ENCODE measurements around the gene STK25. TPM values are rescaled to one million over a fixed set of nuclear protein-coding genes. Genes with fewer than 3 reads are reported as not detected.

The STK25 gene
- total RNA-seq, 1 donor from 2014 or later, result 211 TPM

DNA sequence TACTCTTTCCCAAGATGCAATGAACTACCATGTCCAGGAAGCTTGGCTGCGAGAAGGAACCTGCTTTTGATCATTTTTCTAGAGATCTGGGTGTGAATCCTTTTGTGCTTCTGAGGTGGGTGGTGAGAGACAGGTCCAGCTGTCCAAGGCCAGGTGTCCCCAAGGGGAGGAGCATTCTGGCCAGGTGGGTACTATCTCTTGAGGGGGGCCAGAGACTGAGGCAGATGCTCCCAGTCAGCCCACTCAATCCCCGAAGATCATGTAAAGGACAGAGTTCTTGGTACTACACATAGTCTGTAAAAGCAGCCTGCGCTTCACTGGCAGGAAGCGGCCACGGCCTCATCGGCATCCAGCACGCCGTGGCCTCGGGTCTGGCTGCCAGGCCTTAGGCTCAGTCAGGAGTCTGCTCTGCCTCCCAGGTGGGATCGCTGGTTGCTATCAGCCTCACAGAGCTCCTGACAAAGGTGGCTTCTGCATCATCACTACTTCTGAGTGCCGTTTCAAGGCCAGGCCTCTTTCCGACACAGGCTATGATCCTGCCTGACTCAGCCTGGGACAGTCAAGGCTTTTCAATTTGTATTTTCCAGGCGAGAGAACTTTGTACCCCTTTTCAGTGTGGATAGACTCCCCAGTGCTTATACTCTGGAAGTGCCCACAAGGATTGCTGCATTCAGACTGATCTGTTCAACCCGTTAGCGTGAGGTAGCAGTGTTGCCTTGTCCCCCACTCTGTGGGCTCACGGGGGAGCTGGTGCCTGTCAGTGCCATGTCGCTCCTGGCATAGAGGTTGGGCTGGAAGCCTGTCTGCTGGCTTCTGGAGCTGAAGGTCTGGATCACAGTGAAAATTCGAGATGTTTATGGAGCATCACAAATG, 29.1 kb downstream of the STK25 start:
- Mint-ChIP-seq H3K27me3 (ENCODE audit: low read depth, unreplicated experiment) (peaks cover 5% of the 10 kb centered on the region), H3K4me3 (ENCODE audit: unreplicated experiment) (no peak overlapping the region), H3K9me3 (ENCODE audit: unreplicated experiment) (no peaks in the 10 kb centered on the region), H3K36me3 (ENCODE audit: low read depth, unreplicated experiment) (peaks cover 18% of the 10 kb centered on the region), H3K27ac (ENCODE audit: unreplicated experiment) (no peak overlapping the region), H3K4me1 (ENCODE audit: low read depth, unreplicated experiment) (peaks cover 2% of the 10 kb centered on the region)
- TF ChIP-seq EZH2 (IDR thresholded peaks at IDR 0.05; ENCODE audit: insufficient read depth, low read length), result no peak
- TF ChIP-seq, protein P1, sequence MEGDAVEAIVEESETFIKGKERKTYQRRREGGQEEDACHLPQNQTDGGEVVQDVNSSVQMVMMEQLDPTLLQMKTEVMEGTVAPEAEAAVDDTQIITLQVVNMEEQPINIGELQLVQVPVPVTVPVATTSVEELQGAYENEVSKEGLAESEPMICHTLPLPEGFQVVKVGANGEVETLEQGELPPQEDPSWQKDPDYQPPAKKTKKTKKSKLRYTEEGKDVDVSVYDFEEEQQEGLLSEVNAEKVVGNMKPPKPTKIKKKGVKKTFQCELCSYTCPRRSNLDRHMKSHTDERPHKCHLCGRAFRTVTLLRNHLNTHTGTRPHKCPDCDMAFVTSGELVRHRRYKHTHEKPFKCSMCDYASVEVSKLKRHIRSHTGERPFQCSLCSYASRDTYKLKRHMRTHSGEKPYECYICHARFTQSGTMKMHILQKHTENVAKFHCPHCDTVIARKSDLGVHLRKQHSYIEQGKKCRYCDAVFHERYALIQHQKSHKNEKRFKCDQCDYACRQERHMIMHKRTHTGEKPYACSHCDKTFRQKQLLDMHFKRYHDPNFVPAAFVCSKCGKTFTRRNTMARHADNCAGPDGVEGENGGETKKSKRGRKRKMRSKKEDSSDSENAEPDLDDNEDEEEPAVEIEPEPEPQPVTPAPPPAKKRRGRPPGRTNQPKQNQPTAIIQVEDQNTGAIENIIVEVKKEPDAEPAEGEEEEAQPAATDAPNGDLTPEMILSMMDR (IDR thresholded peaks at IDR 0.05; ENCODE audit: insufficient read depth, low read depth, low read length), result no peak
- no peak for DNase-seq (ENCODE audit: low read depth)
- Histone ChIP-seq H3K4me2 (ENCODE audit: low read length) (no peak overlapping the region), H3K27ac (ENCODE audit: low read depth, low read length) (no peak overlapping the region), H3K27me3 (ENCODE audit: insufficient read depth, low read length) (no peaks in the 10 kb centered on the region), H3K79me2 (ENCODE audit: insufficient read depth, low read length) (no peaks in the 10 kb centered on the region), H3K4me1 (ENCODE audit: insufficient read depth, low read length) (no peaks in the 10 kb centered on the region), H3K9ac (ENCODE audit: low read length) (no peak overlapping the region), H3K4me3 (ENCODE audit: insufficient read depth, low read depth, low read length) (no peak overlapping the region), H2AFZ (ENCODE audit: low read depth, low read length) (no peak overlapping the region), H3K9me3 (ENCODE audit: insufficient read depth, low read depth, low read length) (no peaks in the 10 kb centered on the region), H3K36me3 (ENCODE audit: insufficient read depth, low read length) (no peaks in the 10 kb centered on the region), H4K20me1 (ENCODE audit: insufficient read depth, low read length) (no peaks in the 10 kb centered on the region)
- FAIRE-seq, result no peak

DNA sequence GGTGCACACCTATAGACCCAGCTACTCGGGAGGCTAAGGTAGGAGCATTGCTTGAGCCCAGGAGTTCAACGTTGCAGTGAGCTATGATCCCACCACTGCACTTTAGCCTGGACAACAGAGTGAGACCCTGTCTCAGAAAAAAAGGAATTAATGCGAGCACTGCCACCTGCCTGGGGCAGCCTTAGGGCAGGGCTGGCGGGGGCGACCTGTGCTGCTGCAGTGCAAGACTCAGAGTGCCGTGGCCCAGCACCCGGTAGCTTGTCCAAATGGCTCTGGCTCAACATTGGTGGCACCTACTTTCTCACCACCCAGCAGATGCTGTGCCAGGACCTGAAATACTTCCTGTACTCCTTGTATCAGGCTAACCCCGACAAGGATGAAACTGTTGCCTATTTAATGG, 30.2 kb downstream of the STK25 start:
- peaks cover 9% of the 10 kb centered on the region for H3K27me3 Mint-ChIP-seq (ENCODE audit: low read depth, unreplicated experiment)
- peaks cover 19% of the 10 kb centered on the region for H3K36me3 Mint-ChIP-seq (ENCODE audit: low read depth, unreplicated experiment)
- H3K36me3 ChIP-seq (ENCODE audit: insufficient read depth, low read length), result no peaks in the 10 kb centered on the region
- TF ChIP-seq, protein P1 (IDR thresholded peaks at IDR 0.05; ENCODE audit: insufficient read depth, low read depth, low read length), result no peak
- TF ChIP-seq EZH2 (IDR thresholded peaks at IDR 0.05; ENCODE audit: insufficient read depth, low read length), result no peak
- H3K27me3 ChIP-seq (ENCODE audit: insufficient read depth, low read length), result no peaks in the 10 kb centered on the region
- H4K20me1 ChIP-seq (ENCODE audit: insufficient read depth, low read length), result no peaks in the 10 kb centered on the region
- H3K9me3 Mint-ChIP-seq (ENCODE audit: unreplicated experiment), result no peaks in the 10 kb centered on the region
- H3K4me3 ChIP-seq (ENCODE audit: insufficient read depth, low read depth, low read length), result no peak overlapping the region
- H3K4me3 Mint-ChIP-seq (ENCODE audit: unreplicated experiment), result no peak overlapping the region
- no peak for DNase-seq (ENCODE audit: low read depth)
- H3K79me2 ChIP-seq (ENCODE audit: insufficient read depth, low read length), result no peaks in the 10 kb centered on the region
- no peak overlapping the region for H2AFZ ChIP-seq (ENCODE audit: low read depth, low read length)
- no peak for FAIRE-seq
- no peaks in the 10 kb centered on the region for H3K4me1 ChIP-seq (ENCODE audit: insufficient read depth, low read length)
- no peak overlapping the region for H3K27ac Mint-ChIP-seq (ENCODE audit: unreplicated experiment)
- no peaks in the 10 kb centered on the region for H3K9me3 ChIP-seq (ENCODE audit: insufficient read depth, low read depth, low read length)
- H3K4me1 Mint-ChIP-seq (ENCODE audit: low read depth, unreplicated experiment), result no peaks in the 10 kb centered on the region
- no peak overlapping the region for H3K4me2 ChIP-seq (ENCODE audit: low read length)
- no peak overlapping the region for H3K9ac ChIP-seq (ENCODE audit: low read length)
- no peak overlapping the region for H3K27ac ChIP-seq (ENCODE audit: low read depth, low read length)

DNA sequence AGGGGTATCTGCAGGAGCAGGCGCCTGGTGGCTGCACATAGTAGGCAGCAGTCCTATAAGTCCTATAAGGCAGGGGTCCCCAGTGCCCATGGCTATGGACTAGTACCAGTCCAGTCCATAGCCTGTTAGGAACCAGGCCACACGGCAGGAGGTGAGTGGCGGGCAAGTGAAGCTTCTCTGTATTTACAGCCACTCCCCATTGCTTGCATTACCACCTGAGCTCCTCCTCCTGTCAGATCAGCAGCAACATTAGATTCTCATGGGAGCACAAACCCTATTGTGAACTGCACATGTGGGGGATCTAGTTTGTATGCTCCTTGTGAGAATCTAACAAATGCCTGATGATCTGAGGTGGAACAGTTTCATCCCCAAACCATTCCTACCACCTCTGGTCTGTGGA, 33.1 kb downstream of the STK25 start:
- Mint-ChIP-seq H3K36me3 (ENCODE audit: low read depth, unreplicated experiment) (peaks cover 43% of the 10 kb centered on the region), H3K4me1 (ENCODE audit: low read depth, unreplicated experiment) (no peaks in the 10 kb centered on the region), H3K27me3 (ENCODE audit: low read depth, unreplicated experiment) (peaks cover 27% of the 10 kb centered on the region), H3K4me3 (ENCODE audit: unreplicated experiment) (no peak overlapping the region), H3K9me3 (ENCODE audit: unreplicated experiment) (peaks cover 12% of the 10 kb centered on the region), H3K27ac (ENCODE audit: unreplicated experiment) (no peak overlapping the region)
- no peaks in the 10 kb centered on the region for H3K79me2 ChIP-seq (ENCODE audit: insufficient read depth, low read length)
- no peaks in the 10 kb centered on the region for H3K36me3 ChIP-seq (ENCODE audit: insufficient read depth, low read length)
- TF ChIP-seq EZH2 (IDR thresholded peaks at IDR 0.05; ENCODE audit: insufficient read depth, low read length), result no peak
- TF ChIP-seq, protein P1 (IDR thresholded peaks at IDR 0.05; ENCODE audit: insufficient read depth, low read depth, low read length), result no peak
- no peak for FAIRE-seq
- no peak overlapping the region for H2AFZ ChIP-seq (ENCODE audit: low read depth, low read length)
- H3K9ac ChIP-seq (ENCODE audit: low read length), result no peak overlapping the region
- DNase-seq (ENCODE audit: low read depth), result no peak
- no peaks in the 10 kb centered on the region for H3K27me3 ChIP-seq (ENCODE audit: insufficient read depth, low read length)
- H3K4me1 ChIP-seq (ENCODE audit: insufficient read depth, low read length), result no peaks in the 10 kb centered on the region
- no peak overlapping the region for H3K4me3 ChIP-seq (ENCODE audit: insufficient read depth, low read depth, low read length)
- no peaks in the 10 kb centered on the region for H3K9me3 ChIP-seq (ENCODE audit: insufficient read depth, low read depth, low read length)
- no peak overlapping the region for H3K27ac ChIP-seq (ENCODE audit: low read depth, low read length)
- peaks cover 9% of the 10 kb centered on the region for H4K20me1 ChIP-seq (ENCODE audit: insufficient read depth, low read length)
- H3K4me2 ChIP-seq (ENCODE audit: low read length), result no peak overlapping the region
